Inflammatory macrophage treated with lipopolysaccharide for 1 hour (primary cell): ENCODE measurements around the gene PCDHGC4.

Experiments
- DNase-seq, 2 donors: peaks; one replicate each; pipeline ENCODE4 v3.0.0-alpha.2; 2020 to 2022

Gene PCDHGC4

DNA sequence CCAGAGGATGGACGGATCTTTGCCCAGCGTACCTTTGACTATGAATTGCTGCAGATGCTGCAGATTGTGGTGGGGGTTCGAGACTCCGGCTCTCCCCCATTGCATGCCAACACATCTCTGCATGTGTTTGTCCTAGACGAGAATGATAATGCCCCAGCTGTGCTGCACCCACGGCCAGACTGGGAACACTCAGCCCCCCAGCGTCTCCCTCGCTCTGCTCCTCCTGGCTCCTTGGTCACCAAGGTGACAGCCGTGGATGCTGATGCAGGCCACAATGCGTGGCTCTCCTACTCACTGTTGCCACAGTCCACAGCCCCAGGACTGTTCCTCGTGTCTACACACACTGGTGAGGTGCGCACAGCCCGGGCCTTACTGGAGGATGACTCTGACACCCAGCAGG is 5.9 kb downstream of the PCDHGC4 start:
- DNase-seq: no peak

DNA sequence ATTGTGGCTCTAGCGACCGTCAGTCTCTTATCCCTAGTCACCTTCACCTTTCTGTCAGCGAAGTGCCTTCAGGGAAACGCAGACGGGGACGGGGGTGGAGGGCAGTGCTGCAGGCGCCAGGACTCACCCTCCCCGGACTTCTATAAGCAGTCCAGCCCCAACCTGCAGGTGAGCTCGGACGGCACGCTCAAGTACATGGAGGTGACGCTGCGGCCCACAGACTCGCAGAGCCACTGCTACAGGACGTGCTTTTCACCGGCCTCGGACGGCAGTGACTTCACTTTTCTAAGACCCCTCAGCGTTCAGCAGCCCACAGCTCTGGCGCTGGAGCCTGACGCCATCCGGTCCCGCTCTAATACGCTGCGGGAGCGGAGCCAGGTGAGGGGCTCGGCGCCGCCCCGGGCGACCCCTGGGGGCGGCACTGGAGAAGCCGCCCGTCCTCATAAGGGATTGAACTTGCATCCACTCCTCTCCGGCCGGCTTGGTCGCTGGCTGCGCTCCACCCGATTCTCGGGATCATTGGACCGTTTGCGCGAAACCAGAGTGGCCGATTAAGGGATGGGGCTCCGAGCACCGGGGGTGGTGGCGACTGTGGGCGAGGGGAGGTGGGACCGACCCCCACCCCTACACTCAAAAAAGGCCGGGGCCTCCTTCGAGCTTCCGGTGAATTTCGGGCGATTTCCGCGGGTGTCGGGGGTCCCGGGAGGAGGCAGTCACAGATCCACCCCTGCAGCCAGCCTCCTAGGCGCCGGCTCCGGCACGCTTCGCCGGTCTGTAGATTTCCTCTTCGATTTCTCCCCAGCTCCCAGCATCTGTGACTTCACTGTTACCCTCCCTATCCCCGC is 6.7 kb downstream of the PCDHGC4 start:
- DNase-seq: no peak

DNA sequence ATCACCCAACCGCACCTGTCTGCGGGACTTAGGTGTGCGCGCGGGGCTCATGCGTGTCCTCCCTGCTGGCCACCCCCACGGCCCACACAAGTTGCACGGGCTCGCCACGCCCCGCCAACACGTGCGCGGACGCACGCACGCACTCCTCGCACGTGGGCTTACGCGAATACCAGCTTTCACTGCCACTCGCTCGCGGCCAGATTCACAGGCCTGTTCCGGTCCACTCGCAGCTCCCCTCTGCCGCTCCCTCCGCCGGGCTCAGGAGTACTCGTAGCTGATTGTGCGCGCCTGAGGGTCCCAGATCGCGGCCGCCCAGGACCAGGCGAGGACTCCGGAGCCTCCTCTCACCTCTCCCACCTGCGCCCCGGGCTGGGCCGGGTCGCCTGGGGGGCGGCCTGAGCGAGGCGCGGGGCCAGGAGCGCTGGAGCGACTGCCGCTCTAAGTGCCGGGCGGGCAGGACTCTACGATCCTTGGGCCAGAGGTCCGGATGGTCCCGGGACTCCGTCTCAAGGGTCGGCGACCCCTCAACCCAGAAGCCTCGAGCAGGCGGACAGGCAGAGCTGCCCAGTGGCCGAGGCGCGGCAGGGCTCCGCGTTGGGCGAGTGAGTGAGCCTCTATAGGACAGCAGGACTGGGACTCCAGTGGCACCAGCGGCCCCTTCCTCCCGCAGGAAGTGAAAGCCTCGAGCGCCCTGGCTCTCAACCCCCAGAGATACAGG is 7.5 kb downstream of the PCDHGC4 start:
- DNase-seq: no peak

DNA sequence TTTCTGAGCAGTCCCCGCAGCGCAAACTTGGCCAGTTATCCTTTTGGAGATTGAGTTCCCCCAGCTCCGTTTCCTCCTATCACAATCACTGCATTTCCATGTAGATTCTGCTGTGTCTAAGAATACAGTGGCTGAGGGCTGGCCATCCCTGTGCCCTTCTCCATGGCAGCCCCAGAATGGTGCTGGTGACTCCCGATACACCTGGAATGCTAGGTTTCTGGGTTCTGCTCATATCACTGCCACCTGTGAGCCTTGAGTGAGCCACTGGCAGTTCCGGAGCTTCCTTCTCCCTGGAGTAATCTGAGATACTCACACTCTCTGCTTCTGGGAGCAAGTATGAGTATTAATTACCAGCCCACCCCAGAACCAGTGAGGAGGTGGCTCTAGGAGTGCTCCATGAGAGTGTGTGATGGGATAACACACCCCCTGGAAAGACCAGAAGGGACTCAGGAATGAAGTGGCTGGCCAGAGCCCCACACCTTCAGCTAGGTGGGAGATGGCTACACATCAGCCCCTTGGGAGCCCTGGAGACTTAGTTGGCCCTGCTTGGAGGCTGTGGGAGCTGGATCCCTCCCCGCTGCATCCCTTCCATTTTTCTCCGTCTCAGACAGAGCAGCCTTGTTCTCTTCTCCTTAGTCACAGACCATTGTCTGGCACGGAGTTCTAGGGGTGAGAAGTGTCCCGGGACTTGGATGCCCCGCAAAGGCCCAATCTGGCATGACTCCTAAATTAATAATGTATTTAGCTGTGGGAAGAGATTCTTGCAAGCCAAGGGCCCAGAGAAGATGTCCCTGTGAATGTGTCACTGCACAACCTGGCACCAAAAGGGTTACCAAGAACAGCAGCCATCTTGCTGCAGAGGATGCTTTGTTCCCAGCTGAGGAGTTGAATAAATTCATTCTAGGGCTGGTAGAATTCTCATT is 8.9 kb downstream of the PCDHGC4 start:
- no peak for DNase-seq

DNA sequence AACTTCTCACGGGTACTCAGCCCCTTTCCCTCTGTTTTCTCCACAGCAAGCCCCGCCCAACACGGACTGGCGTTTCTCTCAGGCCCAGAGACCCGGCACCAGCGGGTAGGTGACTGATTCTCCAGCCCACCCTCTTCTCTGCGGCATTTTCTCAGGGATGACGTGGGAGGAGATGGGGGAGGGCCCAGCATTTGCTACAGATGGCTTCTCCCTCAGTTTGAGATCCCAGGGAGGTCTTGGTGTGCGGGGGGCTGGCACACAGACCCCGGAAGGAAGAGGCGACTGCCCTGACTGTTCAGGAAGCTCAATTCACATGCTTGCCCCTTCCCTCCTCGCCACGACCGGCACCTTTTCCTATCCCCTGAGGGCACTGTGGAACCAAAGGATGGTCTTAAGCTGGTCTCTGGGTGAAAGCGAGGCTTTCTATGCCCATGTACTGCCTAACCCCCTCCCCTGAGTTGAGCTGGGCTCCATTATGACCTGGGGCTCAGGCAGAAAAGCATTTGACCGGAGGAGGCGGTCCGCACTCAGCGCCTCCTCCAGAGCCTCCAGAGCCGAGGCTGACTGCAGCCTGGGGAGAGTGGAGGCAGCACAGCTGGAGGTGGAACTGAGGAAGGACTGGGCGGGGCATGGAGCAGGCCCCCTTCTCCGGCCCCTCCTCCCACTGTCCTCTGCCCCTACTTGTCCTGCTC is 10.1 kb downstream of the PCDHGC4 start:
- no peak for DNase-seq

DNA sequence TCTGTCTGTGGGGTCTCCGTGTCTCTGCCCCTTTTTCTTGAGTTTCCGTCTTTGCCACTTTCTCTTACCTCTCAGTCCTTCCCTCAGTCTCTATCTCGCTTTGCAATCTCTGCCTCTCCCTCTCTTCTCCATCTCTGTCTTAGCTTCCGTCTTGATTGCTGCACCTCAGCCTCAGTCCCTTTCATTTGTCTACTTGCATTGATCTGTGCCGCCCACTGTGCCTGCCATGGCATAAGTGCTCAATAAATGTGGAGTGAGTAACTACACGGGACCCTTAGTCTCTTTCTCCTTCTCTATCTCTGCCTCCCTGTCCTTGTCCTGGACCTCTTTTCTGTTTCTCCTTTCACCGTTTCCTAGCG is 10.6 kb downstream of the PCDHGC4 start:
- DNase-seq: no peak

DNA sequence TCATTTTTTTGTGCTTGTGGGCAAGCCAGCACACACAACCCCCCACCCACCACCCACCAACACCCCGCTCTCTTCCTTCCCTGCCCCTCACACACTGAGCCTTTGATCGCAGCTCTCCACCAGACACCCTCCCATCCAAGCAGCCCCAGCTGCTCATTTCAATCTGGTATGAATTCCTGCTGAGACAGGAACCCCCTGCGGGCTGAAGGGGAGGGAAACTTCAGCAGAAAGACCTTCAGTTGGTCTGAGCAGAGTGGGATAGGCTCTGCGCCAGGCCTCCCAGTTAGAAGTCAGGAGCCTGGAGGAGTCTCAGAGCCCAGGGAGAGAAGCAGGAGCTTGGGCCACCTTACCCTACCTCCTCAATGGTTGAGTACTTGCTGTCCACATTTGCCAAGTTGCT is 11.2 kb downstream of the PCDHGC4 start:
- no peak for DNase-seq

DNA sequence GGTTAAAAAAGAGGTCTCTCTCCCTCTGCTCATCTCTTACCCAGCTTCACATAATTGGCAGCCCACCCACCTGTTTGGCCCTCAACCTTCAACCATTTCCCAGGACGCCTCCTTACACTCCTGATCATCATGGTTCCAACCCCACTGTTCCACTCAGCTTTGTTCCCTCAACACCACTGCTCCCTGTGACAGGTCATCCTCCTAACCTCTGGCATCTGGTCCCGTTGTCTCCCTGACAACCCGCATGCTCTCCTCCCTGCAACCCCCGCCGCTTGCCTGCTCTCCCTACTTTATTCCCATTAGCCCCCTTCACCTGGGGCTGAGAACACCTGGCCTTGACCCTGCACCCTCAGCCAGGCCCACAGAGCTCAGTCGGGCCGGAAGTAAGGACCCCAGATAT is 16.9 kb downstream of the PCDHGC4 start:
- DNase-seq: no peak

DNA sequence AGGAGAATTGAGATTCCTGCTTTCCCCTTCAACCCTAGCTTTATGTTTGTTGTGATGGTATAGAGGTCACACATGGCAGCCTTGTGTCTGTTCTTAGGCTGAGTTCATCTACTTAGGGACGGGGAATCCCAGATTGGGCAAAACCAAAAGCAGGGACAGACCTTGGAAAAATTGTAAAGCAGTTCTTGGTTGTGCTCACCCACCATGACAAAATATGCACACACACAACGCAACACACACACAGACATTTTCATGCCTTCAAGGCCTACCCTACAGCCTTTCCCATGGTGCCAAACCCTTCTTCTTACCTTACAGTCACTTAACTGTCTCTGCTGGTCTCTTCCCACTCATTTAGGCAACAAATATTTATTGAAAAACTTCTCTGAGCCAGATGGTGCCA is 18.9 kb downstream of the PCDHGC4 start:
- peak in 1 of 2 donors; percentile 27 for DNase-seq

DNA sequence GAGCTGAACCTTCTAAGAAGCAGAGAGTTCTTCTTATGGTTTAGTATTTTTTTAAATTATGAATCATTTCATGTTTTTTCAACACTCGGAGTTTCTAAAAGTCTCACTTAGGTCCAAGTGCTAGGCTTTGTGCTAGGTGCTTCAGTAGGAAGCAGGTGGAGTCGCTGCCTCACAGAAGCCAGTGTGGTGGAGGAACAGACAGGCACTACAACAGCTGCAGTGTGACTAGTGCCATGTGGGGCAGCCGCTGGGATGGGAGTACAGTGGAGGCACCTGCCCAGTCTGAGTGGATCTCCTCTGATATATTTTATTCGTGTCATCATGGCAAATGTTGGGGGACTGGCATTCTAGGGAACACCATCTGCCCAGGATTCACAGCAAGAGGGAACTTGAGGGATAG is 19.4 kb downstream of the PCDHGC4 start:
- DNase-seq: no peak

DNA sequence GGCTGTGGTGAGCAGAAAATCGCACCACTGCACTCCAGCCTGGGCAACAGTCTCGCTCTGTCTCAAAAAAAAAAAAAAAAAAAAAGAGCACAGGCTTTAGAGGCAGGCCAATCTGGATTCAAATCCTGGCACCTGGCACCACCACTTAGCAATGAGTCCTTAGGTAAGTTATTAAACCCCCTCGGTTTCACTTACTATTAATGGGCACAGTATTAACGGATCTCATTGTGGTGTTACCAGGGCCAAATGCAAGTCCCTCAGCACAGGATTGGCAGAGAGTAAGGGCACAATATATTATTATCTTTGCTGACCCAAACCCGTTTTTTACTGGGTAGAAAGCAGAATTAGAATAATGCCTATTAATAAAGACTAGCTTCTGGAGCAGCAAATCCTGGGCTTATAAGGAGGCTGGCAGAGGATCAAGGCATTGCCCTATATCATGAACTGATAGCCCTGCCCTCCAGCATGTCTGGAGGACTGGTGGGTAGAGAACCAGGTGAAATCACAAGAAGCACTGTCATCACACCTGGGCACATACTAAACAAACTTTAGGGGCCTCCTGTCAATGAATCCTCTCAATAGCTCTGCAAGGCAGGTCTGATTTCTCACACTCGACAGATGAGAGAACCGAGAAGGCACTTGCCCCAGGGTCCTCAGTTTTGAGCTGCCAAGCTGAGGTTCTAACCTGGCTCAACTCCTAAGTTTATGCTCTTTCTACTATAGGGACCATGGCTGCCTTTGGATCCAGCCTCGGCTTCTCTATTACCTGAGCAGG is 21.7 kb downstream of the PCDHGC4 start:
- no peak for DNase-seq

DNA sequence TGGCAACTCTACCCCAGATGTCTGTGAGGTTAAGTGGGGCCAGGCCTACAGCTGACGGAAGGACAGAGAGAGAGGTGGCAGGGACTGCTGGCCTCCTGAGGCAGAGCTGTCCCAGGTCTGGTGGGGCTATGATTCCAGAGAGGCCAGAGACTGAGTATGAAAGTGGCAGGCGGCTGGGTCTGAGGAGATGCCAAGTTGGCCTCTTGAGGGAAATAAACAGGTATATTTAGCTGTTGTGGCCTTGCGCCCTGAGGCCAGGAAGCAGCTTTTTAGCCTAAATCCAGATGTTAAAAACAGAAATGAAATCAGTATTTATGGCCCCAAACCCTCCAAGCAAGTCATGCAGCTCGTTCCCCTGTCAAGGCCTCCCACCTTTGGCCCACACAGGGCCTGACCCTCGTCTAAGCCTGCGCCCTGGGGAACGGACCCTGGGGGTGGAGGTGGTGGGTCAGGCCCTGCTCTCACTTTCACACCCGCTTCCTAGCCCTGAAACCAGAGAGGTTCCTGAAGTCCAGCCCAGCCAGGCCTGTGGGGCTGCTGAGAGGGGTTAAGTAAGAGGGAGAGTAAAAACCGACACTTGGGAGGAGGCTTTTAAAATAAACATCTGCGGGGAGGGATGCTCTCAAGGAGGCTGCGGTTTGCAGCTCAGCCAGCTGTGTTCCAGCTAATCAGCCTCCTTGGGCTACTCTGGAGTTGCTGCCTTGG is 22.7 kb downstream of the PCDHGC4 start:
- no peak for DNase-seq

DNA sequence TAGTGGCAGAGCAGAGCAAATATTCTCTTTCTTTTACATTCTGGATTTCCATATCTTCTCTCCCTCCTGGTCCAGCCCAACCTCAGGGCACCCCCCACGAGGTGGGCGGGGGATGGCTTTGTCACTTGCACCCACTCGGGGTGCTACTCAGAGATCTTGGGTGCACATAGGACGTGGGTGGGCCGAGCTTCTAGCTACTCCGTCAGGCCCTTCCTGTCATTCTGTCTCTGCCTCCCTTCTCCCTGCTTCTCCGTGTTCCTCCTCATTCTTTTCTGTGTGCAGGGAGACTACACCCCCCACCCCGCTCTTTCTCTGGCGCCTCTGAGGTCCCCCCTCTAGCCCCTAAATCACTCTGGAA is 23.6 kb downstream of the PCDHGC4 start:
- DNase-seq: peak in 1 of 2 donors; percentile 80

DNA sequence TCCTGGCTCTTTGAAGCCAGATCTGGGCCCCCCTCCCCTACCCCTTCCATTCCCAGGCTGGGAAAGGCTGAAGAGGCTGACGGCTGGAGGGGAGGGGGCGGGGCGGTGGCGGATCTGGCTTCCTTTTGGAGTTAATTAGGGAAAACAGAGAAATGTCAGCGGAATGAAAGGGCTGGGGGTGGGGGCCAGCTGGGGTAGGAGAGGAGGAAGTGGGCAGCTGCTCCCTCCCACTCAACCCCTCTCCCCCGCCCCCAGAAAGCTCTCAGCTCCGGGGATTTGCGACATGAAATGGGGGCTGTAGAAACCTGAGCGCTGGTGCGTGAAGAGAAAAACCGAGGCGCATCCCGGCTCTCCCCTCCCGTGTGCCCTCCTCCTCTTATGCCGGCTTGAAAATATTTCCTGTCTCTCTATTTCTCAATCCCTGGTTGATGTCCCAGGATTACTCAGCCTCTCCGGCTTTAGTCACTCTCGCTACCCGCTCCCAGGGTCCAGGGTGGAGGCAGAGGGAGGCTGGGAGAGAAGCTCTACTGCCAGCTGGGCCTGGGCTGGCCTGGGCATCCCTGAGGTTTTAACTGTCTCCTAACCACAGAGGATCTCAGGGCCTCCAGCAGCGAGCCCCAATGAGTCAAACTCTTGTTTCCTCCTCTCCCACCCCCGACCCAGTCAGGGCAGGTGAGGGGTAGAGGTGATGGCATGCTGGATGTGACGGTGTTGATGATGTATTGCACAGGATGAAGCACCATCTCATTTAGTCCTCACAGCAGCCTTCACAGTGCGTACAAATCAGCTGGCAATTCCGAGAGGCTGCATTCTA is 24.2 kb downstream of the PCDHGC4 start:
- peak; percentile 52 to 70 for DNase-seq

DNA sequence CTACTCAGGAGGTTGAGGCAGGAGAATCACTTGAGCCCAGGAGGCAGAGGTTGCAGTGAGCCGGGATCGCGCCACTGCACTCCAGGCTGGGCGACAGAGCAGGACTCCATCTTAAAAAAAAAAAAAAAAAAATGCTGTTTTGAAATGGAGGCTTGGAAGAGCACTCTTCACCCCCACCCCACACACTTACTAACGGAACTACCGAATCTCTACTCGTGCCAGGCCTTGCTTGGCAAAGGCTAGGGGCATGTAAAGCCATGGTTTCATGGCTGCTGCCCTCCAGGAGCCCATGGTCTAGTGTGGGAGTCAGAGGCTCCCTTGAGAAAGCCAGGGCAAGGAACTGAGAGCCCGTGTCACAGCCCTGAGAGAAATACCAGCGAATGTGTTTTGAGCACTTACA is 25.3 kb downstream of the PCDHGC4 start:
- no peak for DNase-seq

DNA sequence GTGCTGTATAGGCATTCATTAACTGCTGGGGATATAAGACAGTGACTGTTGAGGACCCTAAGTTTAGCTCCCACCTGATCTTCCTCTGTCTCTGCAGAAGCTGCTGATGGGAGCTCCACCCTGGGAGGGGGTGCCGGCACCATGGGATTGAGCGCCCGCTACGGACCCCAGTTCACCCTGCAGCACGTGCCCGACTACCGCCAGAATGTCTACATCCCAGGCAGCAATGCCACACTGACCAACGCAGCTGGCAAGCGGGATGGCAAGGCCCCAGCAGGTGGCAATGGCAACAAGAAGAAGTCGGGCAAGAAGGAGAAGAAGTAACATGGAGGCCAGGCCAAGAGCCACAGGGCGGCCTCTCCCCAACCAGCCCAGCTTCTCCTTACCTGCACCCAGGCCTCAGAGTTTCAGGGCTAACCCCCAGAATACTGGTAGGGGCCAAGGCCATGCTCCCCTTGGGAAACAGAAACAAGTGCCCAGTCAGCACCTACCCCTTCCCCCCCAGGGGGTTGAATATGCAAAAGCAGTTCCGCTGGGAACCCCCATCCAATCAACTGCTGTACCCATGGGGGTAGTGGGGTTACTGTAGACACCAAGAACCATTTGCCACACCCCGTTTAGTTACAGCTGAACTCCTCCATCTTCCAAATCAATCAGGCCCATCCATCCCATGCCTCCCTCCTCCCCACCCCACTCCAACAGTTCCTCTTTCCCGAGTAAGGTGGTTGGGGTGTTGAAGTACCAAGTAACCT is 26.2 kb downstream of the PCDHGC4 start:
- DNase-seq: no peak

DNA sequence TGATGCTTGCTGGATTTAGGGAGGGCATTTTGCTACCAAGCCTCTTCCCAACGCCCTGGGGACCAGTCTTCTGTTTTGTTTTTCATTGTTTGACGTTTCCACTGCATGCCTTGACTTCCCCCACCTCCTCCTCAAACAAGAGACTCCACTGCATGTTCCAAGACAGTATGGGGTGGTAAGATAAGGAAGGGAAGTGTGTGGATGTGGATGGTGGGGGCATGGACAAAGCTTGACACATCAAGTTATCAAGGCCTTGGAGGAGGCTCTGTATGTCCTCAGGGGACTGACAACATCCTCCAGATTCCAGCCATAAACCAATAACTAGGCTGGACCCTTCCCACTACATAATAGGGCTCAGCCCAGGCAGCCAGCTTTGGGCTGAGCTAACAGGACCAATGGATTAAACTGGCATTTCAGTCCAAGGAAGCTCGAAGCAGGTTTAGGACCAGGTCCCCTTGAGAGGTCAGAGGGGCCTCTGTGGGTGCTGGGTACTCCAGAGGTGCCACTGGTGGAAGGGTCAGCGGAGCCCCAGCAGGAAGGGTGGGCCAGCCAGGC is 27.0 kb downstream of the PCDHGC4 start:
- no peak for DNase-seq

DNA sequence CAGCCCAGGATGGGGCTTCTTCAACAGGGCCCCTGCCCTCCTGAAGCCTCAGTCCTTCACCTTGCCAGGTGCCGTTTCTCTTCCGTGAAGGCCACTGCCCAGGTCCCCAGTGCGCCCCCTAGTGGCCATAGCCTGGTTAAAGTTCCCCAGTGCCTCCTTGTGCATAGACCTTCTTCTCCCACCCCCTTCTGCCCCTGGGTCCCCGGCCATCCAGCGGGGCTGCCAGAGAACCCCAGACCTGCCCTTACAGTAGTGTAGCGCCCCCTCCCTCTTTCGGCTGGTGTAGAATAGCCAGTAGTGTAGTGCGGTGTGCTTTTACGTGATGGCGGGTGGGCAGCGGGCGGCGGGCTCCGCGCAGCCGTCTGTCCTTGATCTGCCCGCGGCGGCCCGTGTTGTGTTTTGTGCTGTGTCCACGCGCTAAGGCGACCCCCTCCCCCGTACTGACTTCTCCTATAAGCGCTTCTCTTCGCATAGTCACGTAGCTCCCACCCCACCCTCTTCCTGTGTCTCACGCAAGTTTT is 27.6 kb downstream of the PCDHGC4 start:
- peak; percentile 38 to 76 for DNase-seq
